NCI-H446 treated with DMSO at 0.1 percent for 48 hours (cell line): ENCODE measurements around the gene THAP10.
"Not testable (repeated sequence)": the region's sequence is repeated elsewhere in the genome, so short reads cannot be mapped to it uniquely, and the experiment has no call there.

Source experiments
- DNase-seq: peaks from one replicate; lab custom pipeline; 2025; lab: John Stamatoyannopoulos, UW

THAP10 gene

DNA sequence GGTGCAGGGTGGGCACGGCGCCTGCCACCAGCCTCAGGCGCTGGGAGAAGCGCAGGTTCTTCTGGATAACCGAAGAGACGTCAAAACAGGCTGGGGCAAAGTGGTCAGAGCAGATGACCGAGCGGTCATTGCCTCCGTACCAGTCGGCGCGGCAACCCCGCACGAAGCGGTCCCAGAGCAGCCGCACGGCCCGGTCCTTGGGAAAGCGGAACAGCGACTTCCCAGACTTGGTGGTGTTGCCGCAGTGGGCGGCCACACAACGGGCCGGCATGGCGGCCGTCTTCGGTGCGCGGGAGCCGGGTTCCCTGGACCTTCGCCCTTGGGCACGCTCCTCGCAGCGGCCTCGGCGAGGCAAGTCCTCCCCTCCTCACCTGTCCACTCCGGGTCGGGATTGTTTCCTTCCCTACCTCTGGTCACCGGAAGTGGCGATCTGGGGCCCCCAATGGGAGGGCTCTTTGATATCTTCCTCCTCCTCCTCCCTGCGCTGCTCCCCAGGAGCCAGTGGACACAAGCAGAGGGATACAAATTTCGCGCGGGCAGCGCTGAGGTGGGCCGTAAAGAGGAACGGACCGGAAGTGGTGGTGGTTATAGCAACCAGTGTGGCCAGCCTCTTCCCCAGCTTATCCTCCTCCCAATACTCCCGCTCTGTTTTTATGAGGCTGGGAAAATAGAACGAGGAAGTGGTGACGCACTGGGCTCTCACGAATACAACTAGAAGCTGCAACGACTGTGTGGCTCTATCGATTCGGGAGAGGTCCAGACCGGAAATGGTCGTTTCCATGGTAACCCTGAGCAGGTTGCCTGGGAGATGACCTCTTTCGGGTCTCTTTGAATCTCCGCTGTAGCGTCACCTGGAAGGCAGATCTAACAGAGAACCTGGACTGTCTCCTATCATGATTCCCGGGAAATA is at the start of gene THAP10, which contains the start of gene LRRC49:
THAP10 (minus strand) TSS at position 432 of the 910 bp plus-strand sequence; CDS start at position 271, 161 bp downstream.
LRRC49 (plus strand) TSS at position 825 of the 910 bp plus-strand sequence; CDS start at position 894, 69 bp downstream.
- peak; percentile 81 for DNase-seq

DNA sequence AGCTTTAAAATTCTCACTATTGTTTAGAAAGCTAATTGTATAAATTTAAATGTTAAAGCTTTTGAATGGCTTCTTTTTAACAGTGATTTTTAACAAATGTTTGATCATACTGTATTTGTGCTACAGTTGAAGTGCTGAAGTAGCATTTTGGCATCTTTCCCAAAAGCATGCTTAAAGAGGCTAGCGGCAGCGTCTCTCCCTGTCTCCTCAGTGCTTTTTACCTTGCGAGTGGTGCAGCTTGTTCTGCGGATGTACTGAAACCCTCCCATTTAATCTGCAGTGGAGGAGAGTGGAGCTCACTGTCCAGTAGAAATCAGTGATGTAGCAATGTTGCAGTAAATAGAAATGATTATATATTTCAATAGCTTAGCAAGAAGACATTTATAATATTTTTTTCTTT is 44.1 kb upstream of the THAP10 start:
- DNase-seq, result no peak

DNA sequence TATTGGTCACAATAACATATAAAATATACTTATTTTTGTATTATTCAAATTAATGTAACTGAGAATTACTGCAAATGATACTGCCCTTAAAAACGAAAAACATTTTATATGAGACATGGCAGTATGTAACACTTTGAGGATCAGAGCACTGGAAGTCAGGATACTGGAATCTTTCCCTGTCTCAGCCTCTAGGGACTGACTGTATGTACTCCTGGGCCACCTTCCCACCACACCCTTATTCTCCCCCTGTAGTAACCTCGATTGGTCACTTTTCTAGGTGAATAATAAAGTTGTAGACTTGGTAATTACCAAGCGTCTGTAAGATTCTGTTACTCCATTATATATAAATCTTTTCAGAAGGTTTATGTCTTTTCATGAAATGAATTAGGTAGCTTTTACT is 43.4 kb upstream of the THAP10 start:
- no peak for DNase-seq

DNA sequence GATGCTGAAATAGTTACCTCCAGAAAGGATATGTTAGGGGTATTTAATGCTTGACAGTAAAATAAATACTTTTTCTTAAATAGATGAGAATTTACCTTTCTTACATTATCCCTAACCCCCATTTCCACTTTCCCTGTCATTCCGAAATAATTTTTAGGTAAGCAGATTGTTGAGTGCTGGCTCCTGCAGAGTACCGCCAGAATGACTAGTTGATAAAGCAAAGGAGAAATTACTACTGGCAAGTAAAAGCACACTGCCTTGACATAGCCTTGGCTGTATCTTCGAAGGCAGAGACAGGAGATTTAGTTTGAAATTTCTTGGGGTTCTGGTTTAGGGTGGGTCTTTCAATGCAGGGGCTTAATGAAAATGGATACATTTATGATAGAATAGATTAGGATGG is 41.2 kb upstream of the THAP10 start:
- DNase-seq, result no peak

DNA sequence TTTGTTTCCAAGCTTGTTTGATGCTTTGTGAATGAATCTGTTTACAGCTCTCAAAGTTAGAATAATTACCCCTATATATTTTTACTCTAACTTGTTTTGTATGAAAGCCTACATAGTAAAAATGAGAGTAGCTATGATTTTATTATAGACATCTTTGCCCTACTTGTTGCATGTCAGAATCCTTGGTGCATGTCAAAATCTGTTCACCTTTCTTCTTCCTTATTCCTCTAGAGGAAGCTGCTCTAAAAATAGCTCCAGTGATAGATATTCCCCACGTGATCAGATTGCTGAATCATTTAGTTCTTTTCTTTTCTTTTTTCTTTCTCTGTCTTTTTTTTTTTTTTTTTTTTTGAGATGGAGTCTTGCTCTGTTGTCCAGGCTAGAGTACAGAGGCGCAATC is 40.2 kb upstream of the THAP10 start:
- DNase-seq, result no peak

DNA sequence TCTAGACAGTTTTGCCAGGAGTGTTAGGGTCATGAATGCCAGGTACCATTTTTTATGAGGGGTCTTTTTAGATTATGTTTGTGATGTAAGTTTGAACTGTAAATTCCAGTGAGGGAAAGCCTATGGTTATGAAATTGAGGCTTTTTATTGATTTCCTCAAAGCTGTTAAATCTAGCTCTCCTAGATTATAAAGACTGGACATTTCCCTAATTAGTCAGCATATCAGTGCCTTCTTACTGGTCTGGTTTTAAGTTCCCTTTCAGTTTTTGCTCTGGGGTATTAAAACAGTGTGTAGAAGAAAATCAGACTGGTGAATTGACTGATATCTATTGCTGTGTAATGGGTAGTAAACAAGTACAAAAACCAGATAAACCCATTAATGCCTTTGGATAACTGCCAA is 39.6 kb upstream of the THAP10 start:
- no peak for DNase-seq

DNA sequence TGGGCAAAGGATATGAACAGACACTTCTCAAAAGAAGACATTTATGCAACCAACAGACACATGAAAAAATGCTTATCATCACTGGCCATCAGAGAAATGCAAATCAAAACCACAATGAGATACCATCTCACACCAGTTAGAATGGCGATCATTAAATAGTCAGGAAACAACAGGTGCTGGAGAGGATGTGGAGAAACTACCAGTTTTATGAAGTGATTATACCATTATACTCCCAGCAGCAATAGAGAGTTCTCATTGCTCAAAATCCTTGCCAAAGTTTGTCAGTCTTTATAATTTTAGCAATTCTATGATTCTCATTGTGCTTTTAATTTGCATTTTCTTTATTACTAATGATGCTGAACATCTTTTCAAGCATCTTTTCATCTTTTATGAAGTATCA is 34.7 kb upstream of the THAP10 start:
- DNase-seq, result not testable (repeated sequence)

DNA sequence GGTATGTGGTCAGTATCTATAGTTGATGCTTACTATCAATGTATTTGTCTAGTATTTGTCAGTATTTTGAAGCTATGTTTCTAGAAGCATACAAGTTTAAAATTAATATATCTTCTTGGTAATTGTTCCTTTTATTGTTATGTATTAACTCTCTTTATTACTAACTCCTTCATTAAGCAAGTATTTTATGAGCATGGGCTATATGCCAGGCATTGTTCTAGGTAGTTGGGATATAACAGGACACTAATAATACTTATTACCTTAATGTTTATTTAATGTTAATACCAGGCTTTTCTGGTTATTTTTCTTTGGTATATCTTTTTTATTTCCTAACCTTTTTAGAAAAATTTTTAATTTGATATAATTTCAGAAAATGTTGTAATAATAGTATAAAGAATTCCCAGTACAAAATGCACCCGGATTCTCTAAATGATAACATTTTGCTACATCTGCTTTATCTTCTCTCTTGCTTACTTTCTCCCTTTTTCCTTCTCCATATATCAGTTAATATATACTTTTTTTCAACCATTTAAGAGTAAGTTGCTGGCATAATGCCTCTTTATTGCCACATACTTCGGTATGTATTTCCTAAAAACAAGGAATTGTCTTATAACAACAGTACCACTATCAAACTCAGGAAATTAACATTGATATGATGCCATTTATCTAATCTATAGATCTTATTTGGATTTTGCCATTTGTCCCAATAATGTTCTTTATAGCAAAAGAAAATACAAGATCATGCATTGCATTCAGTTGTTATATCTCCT is 31.3 kb upstream of the THAP10 start:
- DNase-seq, result no peak

DNA sequence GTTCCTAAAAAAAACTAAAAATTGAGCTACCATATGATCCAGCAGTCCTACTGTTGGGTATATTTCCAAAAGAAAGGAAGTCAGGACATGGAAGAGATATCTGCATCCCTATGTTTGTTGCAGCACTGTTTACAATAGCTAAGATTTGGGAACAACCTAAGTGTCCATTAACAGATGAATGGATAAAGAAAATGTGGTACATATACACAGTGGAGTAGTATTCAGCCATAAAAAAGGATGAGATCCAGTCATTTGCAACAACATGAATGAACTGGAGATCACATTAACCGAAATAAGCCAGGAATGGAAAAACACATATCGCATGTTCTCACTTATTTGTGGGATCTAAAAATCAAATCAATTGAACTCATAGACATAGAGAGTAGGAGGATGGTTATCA is 29.9 kb upstream of the THAP10 start:
- DNase-seq, result no peak

DNA sequence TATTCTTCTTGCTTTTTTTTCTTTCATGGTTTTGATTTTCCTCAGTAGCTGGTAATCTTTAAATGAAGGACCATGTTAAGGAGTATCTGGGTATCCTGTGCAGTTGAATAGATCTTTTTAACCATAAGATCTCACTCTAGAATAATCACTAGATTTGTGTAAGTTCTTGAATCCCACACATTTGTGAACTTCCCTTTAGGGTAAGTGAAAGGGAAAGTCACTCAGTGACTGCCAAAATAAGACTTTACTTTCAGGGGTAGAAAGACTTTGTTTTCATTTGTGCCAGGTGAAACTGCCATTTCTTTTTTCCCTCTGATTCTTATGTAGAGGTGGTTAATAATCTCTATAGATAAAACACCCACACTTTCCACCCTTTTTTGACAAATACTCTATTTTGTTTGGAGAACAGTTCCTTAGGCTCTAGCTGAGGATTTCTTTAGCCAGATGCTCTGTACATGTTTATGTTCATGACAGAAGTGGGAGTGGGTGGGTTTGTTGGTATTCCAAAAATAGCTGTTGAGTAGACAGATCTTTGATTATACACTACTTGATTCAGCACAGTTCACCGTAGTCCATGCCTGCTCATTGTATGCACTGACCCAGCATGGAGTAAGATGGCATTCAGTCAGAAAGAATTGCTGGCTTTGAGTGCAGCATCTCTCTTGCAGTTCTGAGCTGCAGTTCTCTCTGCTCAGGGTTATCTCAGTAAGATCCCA is 28.9 kb upstream of the THAP10 start:
- no peak for DNase-seq

DNA sequence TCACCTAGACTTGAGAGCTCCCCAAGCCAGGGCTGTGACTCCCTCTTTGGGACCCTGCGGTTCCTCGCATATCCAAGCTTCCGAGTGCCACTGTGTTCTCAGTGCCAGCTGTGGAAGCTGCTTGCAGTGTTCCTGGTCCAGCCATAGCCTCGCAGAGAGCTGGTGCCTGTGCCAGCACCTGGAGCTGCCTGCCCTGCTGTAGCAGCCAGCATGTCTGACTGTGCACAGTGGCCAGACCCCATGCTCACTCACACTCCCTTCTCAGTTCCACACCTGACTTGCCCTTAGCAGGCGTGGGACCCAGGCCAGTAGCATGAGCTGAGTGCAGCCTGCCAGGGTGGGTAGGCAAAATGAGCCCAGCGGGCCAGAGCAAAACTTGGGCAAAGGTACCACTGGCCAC is 25.7 kb upstream of the THAP10 start:
- no peak for DNase-seq

DNA sequence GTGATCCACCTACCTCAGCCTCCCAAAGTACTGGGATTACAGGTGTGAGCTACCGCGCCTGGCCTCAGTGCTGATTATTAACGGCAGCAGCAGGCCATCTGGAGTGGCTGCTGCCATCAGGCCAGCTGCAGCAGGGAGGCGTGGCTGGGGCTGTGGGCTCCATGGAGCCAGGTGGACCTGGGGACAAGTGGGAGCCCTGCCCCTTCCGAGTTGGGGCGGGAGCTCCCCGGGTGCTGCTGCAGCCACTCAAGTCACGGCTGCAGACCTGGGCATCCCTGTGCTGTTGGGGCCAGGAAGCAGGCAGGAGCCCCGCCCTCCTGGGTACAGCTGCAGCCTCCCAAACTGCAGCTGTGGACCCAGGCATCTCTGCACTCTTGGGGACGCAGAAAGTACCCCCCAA is 24.3 kb upstream of the THAP10 start:
- no peak for DNase-seq

DNA sequence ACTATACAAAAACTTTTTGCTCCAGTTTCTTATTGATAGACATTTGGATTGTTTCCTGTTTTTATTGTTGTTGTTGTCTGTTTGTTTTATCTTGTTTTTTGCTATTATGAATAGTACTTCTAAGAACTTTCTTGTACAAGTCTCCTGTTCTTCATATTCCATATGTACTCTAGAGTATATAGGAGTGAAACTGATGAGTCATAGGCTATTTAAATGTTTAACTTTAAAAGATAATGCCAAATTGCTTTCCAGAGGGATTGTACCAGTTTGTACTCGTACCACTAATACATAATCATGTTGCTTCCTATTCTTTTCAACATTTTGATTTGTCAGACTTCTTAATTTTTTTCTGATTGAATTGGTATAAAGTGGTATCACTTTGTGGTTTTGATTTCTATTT is 20.0 kb upstream of the THAP10 start:
- no peak for DNase-seq

DNA sequence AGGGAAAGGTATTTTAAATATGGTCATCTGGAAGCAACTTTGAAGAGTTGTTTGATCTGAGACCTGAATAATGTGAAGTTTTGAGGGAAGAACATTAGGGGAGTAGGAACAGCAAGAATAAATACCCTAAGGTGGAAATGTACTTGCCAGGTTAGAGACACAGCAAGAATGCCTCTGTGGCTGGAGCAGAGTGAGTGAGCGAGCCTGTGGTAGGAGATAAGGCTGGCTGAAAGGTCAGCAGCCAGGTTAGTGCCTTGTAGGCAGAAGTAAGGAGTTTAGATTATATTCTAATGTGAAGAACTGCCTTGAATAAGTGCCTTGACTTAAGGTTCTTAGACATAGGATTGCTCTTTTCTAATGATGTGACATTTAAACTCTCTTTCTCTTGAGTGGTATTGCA is 18.7 kb upstream of the THAP10 start:
- no peak for DNase-seq

DNA sequence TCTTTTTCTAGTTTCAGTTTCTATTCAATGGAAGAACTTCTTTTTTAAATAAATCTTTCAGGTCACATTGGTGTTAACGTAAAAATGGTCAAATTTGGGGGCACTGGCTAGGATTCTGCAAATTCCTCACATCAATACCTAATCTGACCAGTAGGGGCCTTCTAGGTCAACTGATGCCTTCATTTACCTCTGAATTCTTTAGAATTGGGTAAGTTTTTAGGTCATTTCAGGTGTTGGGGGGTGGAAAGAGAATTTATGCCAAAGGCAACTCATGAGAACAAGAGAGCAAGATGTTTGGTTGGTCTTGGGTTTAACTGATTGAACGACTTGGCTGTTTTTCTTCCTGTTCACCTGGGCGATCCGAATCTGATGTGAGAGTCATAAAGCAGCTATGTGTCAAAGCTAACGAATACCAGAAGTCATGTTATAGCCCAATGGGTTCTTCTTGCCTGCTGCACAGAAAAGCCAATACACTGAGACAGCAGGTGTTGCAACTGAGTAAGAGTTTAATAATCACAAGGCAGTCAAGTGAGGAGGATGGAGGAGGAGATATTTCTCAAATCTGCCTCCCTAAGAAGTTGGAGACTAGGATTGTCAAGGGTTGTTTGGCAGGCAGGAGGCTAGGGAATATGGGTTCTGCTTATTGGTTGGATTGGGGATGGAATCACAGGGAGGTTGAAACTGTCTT is 15.7 kb upstream of the THAP10 start:
- no peak for DNase-seq

DNA sequence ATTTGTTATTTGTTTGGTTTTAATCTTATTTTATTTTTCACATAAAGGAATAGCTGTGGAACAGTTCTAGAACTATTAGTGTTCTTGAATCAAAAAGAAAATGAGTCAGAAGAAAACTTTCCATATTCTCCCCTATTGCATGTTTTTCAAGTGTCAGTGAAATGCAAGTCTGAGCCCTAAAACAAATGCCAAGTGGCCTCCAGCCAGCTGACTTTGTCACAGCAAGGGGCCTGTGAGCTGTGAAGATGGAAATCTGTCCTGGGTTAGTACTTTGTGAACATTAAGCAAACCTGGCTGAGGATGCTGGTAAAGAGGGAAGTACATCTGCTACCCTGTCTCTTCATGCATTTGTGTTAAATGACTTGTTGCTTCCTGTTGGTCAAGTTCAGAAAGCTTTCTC is 14.6 kb upstream of the THAP10 start:
- DNase-seq, result no peak

DNA sequence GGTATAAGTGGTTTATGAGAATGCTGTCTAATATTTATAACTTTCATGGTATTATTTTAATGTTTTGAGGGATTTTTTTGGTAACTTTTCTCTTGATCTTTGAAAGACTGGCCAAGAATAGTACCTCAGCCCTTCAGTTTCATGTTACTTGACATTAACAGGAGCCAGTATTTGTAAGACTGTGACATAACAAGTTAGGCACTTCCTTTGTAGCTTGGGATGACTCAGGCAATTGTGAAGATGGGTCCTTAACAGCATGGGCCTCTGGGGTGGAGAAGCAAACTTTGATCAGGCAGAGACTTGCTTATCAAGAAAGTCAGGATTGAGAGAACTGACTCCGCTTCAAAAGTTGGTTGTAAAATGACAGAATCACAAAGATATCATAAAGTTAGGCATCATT is 9.9 kb upstream of the THAP10 start:
- DNase-seq, result no peak

DNA sequence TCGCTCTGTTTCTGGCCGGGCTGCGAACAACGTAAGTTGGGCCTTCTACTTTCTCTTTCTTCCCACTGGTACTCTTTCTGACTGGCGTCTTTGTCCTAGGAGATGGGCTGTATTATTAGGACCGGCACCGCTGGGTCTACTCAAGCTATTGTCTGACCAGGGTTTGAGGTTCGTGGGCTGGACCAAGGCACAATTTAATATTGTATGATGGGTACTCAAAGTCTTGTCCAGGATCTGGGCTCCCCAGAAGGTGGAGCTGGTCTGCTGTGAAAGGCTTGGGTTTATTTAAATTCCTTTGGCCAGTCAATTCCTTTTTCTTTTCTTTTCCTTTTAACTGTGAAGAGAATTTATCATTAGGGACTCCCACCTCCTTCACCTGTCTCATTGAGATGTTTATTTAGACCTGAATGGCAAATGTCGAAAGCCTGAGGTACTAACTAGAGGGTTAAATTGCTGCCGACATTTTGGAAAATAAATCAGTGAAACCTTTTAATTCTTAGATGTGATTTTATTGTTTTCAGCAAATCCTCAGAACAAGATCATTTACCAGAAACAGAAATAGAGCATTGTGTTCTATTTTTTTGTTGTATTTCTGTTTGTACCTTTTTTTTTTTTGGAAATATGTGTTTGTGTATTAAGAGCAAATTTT is 803 bp upstream of the THAP10 start:
- no peak for DNase-seq

DNA sequence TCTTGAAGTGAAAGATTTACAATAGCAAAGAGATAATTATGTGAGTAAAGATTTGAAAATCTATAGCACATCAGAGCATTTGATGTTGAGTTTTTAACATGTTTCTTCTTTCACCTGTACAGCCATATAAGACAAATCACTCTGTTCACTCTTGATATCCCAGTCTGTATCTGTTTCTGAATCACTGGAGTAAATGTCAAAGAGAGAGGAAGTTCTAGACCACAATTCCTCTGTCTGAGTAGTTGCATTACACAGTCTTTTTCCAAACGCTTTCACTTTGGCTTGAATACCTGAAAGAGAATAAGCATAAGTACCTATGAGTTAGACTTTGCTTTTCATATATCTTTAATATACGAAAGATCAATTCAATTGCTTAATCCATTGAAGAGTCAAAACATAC is 9.9 kb downstream of the THAP10 start:
- DNase-seq, result no peak

DNA sequence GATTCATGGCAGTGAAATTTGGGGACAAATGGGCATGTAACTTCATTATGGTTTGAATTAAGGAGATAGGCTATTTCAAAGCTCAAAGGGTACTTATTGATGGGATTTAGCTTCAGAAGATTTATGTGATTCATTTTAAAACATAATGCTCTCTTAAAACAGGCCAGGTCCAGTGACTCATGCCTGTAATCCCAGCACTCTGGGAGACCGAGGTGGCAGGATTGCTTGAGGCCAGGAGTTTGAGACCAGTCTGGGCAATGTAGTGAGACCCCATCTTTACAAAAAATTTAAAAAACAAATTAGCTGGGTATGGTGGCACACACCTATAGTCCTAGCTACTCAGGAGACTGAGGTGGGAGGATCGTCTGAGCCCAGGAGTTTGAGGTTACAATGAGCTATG is 11.5 kb downstream of the THAP10 start:
- DNase-seq, result no peak

DNA sequence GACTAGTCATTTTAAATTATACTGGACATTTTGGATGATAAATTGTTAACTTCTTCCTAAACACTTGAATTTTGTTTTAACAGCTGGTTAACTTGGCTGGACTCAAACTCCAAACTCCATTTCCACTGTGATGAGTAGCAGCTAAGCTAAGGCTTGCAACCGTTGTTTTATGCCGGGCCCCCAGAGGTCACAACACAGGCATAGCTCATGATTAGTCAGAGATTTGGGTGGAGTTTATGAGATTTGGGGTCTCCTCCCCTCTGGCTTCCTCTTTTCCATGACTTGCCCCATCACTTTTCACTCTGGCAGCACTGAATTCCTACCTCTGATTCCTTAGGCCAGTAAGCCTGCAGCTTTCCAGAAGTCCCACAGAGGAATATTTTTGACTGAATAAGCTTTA is 12.8 kb downstream of the THAP10 start:
- no peak for DNase-seq
